Suprapubic skin (tissue), 4 donors: ENCODE data around the gene AJAP1.

Experiments used
- CTCF ChIP-seq, 2 donors: fragments of 200-600 bp in 1 of 2; fragments of 450-650 bp in 1 of 2; sonication (generic) in 1 of 2; IDR thresholded peaks; one replicate each; pipeline ENCODE4 v1.5.1; 2016 to 2019; ENCODE audit warnings: antibody characterized with exemption in 2 of 2, mild to moderate bottlenecking in 1 of 2, moderate library complexity in 1 of 2
- EP300 ChIP-seq: sonication (generic); formaldehyde crosslinking; IDR thresholded peaks from one replicate; pipeline ENCODE4 v1.6.1; 2017; ENCODE audit warnings: antibody characterized with exemption
- POLR2A ChIP-seq, 2 donors: fragments of 450-650 bp; IDR thresholded peaks; one replicate each; pipeline ENCODE4 v1.6.1; 2017; ENCODE audit warnings: antibody characterized with exemption in 2 of 2, mild to moderate bottlenecking in 2 of 2, moderate library complexity in 2 of 2
- POLR2AphosphoS5 ChIP-seq, 3 donors: sonication (generic); formaldehyde crosslinking; IDR thresholded peaks; one replicate each; pipeline ENCODE4 v1.6.1; 2017; ENCODE audit warnings: antibody characterized with exemption in 3 of 3

GRCh38 chr1:4820543-4820942, 166.1 kb downstream of the AJAP1 start:
- TF ChIP-seq CTCF (IDR thresholded peaks at IDR 0.05) (no peak), POLR2A (IDR thresholded peaks at IDR 0.05) (no peak), POLR2AphosphoS5 (IDR thresholded peaks at IDR 0.05) (no peak), EP300 (no peak)
